Ovary (tissue), 9 donors: ENCODE measurements around the gene SERINC3. TPM values are rescaled to one million over a fixed set of nuclear protein-coding genes. Genes with fewer than 3 reads are reported as not detected.

Experiments
- DNase-seq, 5 donors: peaks; one replicate each; pipeline ENCODE4 v3.0.0-alpha.2; 2019 to 2020
- H3K27ac ChIP-seq, 2 donors: fragments of 200-600 bp; one replicate each; pipeline versions ENCODE4 v1.5.1 to v1.8.0; 2019 to 2022
- H3K27me3 ChIP-seq: fragments of 200-600 bp; one replicate; pipeline ENCODE4 v1.8.0; 2022
- H3K36me3 ChIP-seq: fragments of 200-600 bp; sonication (generic); one replicate; pipeline ENCODE4 v1.5.1; 2019
- H3K4me1 ChIP-seq: one replicate; pipeline ENCODE4 v1.8.1; 2013; ENCODE audit warnings: mild to moderate bottlenecking, moderate library complexity; ENCODE audit not compliant: insufficient read depth
- H3K4me3 ChIP-seq: fragments of 200-600 bp; sonication (generic); one replicate; pipeline ENCODE4 v1.5.1; 2017
- H3K9me3 ChIP-seq, 2 donors: fragments of 200-600 bp in 1 of 2; sonication (generic) in 1 of 2; one replicate each; pipeline versions ENCODE4 v1.5.1 to v1.8.1; 2013 to 2019; ENCODE audit warnings: mild to moderate bottlenecking in 1 of 2, moderate library complexity in 1 of 2
- CTCF ChIP-seq, 3 donors: fragments of 450-650 bp in 2 of 3; fragments of 200-600 bp in 1 of 3; IDR thresholded peaks; one replicate each; pipeline versions ENCODE4 v1.5.1 to v1.8.0; 2016 to 2022; ENCODE audit warnings: antibody characterized with exemption in 3 of 3, mild to moderate bottlenecking in 1 of 3
- EP300 ChIP-seq: sonication (generic); formaldehyde crosslinking; IDR thresholded peaks from one replicate; pipeline ENCODE4 v1.6.1; 2017; ENCODE audit warnings: antibody characterized with exemption
- POLR2A ChIP-seq: fragments of 450-650 bp; IDR thresholded peaks from one replicate; pipeline ENCODE4 v1.6.1; 2017; ENCODE audit warnings: antibody characterized with exemption, mild to moderate bottlenecking, moderate library complexity
- WGBS, 3 donors: extraction: QIAGEN DNeasy Blood & Tissue Kit in 1 of 3; methylation state at CpG; one replicate each; pipeline versions ENCODE4 v1.1.5 to v1.1.7; 2013 to 2017; 5-methylcytosine and 5-hydroxymethylcytosine counted together
- intact Hi-C, 4 donors: fragments of 100-400 bp; cut with DNase I; formaldehyde crosslinking; loops; one replicate each; pipeline versions ENCODE4 v1.11.0 to v1.15.1; 2022 to 2023
- polyA plus RNA-seq, 2 donors: library from polyadenylated mRNA; stranded (reverse); fragments of 200-250 nt in 1 of 2; fragments of 350-450 nt in 1 of 2; fragmentation: Illumina TruSeq in 1 of 2; extraction: RNeasy Lipid Tissue Mini Kit (QIAGEN cat#74804) in 1 of 2; gene quantifications; one replicate each; pipeline ENCODE4 v1.2.3, GENCODE V29; 2013 to 2014
- total RNA-seq, 7 donors: library from RNA; depleted of rRNA in 2 of 7; stranded (reverse); fragments of >200 nt in 2 of 7; fragmentation: NEBNext Ultra II Directional in 3 of 7; extraction: Animal tissue kit (Norgen Biotek cat#: 25700) in 3 of 7; gene quantifications; one replicate each; pipeline versions ENCODE4 v1.1.0 to v1.2.4, GENCODE V29; 2016 to 2023
- donor health status: DM: no; HTN: no; CAD: no; lungs with moderate emphysema.
- donor health status: DM: no; HTN: no; CAD: no.
- donor health status: Bipolar disorder and iron deficiency.
- donor health status: DM: yes; HTN: yes; CAD: no.
- donor health status: DM: no; HTN: no; CAD: no.
- donor health status: DM: yes; HTN: yes; CAD: no.

The SERINC3 gene
- total and polyA plus RNA-seq, 9 donors, result 52.1 to 171 (median 90.1) TPM

DNA sequence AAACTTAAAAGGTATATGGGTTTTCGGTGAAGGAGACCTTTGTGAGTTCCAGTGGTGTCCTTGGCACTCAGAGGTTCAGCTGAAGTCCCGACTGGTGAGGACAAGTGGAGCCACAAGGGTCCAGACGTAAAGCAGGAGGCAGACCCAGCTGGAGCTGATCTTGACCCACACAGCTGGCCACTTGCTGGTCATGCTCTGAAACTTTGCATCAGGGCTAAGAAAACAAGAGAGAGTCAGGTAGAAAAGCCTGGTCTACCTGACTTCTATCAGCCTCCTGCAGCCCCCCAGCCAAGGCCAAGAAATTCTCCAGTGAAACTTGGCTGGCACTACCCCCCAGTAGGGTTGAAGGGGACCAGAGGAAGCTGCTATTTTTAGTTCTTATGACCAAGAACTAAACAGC is 21.6 kb downstream of the SERINC3 start:
- Histone ChIP-seq H3K4me1 (no peaks in the 10 kb centered on the region), H3K4me3 (no peak overlapping the region), H3K27me3 (no peaks in the 10 kb centered on the region), H3K36me3 (no peaks in the 10 kb centered on the region), H3K27ac (no peak overlapping the region), H3K9me3 (no peaks in the 10 kb centered on the region)
- TF ChIP-seq EP300, result no peak
- TF ChIP-seq CTCF (IDR thresholded peaks at IDR 0.05), result no peak
- no peak for TF ChIP-seq POLR2A
- intact Hi-C loops, result no loop called here
- 81 to 85% (median 83%) methylated on average over 3 of the region's 3 CpGs for WGBS, 3 donors
- no peak for DNase-seq

- H3K9me3 ChIP-seq, result no peaks in the 10 kb centered on the region
- H3K27me3 ChIP-seq, result no peaks in the 10 kb centered on the region
- no peaks in the 10 kb centered on the region for H3K36me3 ChIP-seq
- TF ChIP-seq POLR2A, result no peak
- no peak for TF ChIP-seq CTCF (IDR thresholded peaks at IDR 0.05)
- no peak overlapping the region for H3K27ac ChIP-seq
- intact Hi-C loops, result no loop called here
- H3K4me3 ChIP-seq, result no peak overlapping the region
- H3K4me1 ChIP-seq, result no peaks in the 10 kb centered on the region
- no peak for DNase-seq
- 71 to 72% (median 72%) methylated on average over 3 of the region's 3 CpGs for WGBS, 3 donors
Observed at GRCh38 chr20:44497761-44498160, 24.1 kb downstream of the SERINC3 start.

DNA sequence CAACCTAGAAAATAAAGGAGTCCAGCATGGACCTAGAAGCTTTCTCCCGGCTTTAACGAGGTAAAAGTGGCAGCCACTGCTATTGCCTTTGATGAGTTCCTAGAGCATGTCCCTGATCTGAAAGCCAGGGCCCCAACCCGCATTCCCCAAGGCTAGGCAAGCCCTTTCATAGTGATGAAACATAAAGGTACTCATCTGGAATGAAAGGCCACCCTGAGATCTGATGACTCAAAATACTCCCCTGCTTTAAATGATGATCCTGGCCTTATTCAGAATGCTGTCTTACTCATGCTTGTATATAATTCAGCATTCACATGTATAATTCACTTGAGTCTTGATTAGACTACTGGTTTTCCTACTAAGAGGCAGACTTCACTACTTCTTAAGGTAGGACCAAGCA is 24.9 kb downstream of the SERINC3 start:
- 60 to 72% (median 72%) methylated on average over 3 of the region's 3 CpGs for WGBS, 3 donors
- no peak overlapping the region for H3K27ac ChIP-seq
- no peaks in the 10 kb centered on the region for H3K27me3 ChIP-seq
- TF ChIP-seq EP300, result no peak
- intact Hi-C loops, result no loop called here
- H3K9me3 ChIP-seq, result no peaks in the 10 kb centered on the region
- H3K4me3 ChIP-seq, result no peak overlapping the region
- no peak for DNase-seq
- no peaks in the 10 kb centered on the region for H3K36me3 ChIP-seq
- peaks cover 2% of the 10 kb centered on the region for H3K4me1 ChIP-seq

- no peak for TF ChIP-seq CTCF (IDR thresholded peaks at IDR 0.05)
- no peak for TF ChIP-seq EP300
- TF ChIP-seq POLR2A, result no peak
- intact Hi-C loops, result no loop called here
- peaks cover 2% of the 10 kb centered on the region for H3K4me1 ChIP-seq
- H3K27me3 ChIP-seq, result no peaks in the 10 kb centered on the region
- 81 to 93% (median 90%) methylated on average over 3 of the region's 3 CpGs for WGBS, 3 donors
- no peak overlapping the region for H3K4me3 ChIP-seq
- no peak for DNase-seq
- H3K27ac ChIP-seq, result no peak overlapping the region
- H3K36me3 ChIP-seq, result no peaks in the 10 kb centered on the region
- no peaks in the 10 kb centered on the region for H3K9me3 ChIP-seq
Observed at GRCh38 chr20:44495802-44496481, 25.9 kb downstream of the SERINC3 start.

- H3K36me3 ChIP-seq, result no peaks in the 10 kb centered on the region
Observed at GRCh38 chr20:44495257-44495656, 26.6 kb downstream of the SERINC3 start.

More at GRCh38 chr20:44495257-44495656, 26.6 kb downstream of the SERINC3 start:
- H3K4me3 ChIP-seq, result no peak overlapping the region
- H3K27me3 ChIP-seq, result no peaks in the 10 kb centered on the region
- intact Hi-C loops, result no loop called here
- H3K4me1 ChIP-seq, result peaks cover 2% of the 10 kb centered on the region
- 89 to 95% (median 90%) methylated on average over 1 of the region's 1 CpG for WGBS, 3 donors
- DNase-seq, result no peak
- TF ChIP-seq CTCF (IDR thresholded peaks at IDR 0.05) (no peak), EP300 (no peak), POLR2A (no peak)
- no peaks in the 10 kb centered on the region for H3K9me3 ChIP-seq
- H3K27ac ChIP-seq, result no peak overlapping the region
